Measurements from ENCODE around the gene PABPC1L. TPM values are rescaled to one million over a fixed set of nuclear protein-coding genes. Genes with fewer than 3 reads are reported as not detected.

The PABPC1L gene
- total and polyA plus RNA-seq, 2 of the 13 experiments (the other 11 are each of a cell fraction or from before 2014, with no cell fraction given): 30.8 to 252 TPM

GRCh38 chr20:44909872-44910689 is at the start of gene PABPC1L (continued):
- TF ChIP-seq ZNF282 (IDR thresholded peaks at IDR 0.05; ENCODE audit: partially characterized antibody): no peak
- TF ChIP-seq ZKSCAN5 (CRISPR knock-in tag; IDR thresholded peaks at IDR 0.05): no peak
- peak; percentile 48 for TF ChIP-seq SRSF1 (optimal IDR thresholded peaks at IDR 0.05; ENCODE audit: low read depth, low read length)
- TF ChIP-seq PRMT3 (CRISPR knock-in tag; IDR thresholded peaks at IDR 0.05; ENCODE audit: borderline replicate concordance, low read depth): no peak; the same call in 1 of the 2 replicates
- TF ChIP-seq RORA (CRISPR knock-in tag; IDR thresholded peaks at IDR 0.05): no peak
- TF ChIP-seq ZNF24 (IDR thresholded peaks at IDR 0.05): no peak
- no peak for TF ChIP-seq ZNF678 (CRISPR knock-in tag; IDR thresholded peaks at IDR 0.05)
- no peak for TF ChIP-seq SMAD9 (CRISPR knock-in tag; IDR thresholded peaks at IDR 0.05)
- peak; percentile 59; the same call in 1 of the 2 replicates for TF ChIP-seq ZNF160 (CRISPR knock-in tag; IDR thresholded peaks at IDR 0.05)
- TF ChIP-seq CREBL2 (CRISPR knock-in tag; IDR thresholded peaks at IDR 0.05; ENCODE audit: borderline replicate concordance): no peak; the same call in 1 of the 2 replicates
- TF ChIP-seq ZNF263 (CRISPR knock-in tag; IDR thresholded peaks at IDR 0.05): 0 out of 2 replicates have a peak, but pooled peaks have one; percentile 24
- no peak for TF ChIP-seq ZNF260 (CRISPR knock-in tag; IDR thresholded peaks at IDR 0.05; ENCODE audit: borderline replicate concordance, low read depth)
- no peak for TF ChIP-seq MBNL3 (CRISPR knock-in tag; conservative IDR thresholded peaks at IDR 0.05)
- TF ChIP-seq ZBTB7B (CRISPR knock-in tag; IDR thresholded peaks at IDR 0.05): peak; percentile 84; the same call in 1 of the 2 replicates
- TF ChIP-seq ZFP62 (CRISPR knock-in tag; IDR thresholded peaks at IDR 0.05): no peak
- no peak for TF ChIP-seq HMGA1 (CRISPR knock-in tag; conservative IDR thresholded peaks at IDR 0.05)
- TF ChIP-seq ZNF615 (CRISPR knock-in tag; IDR thresholded peaks at IDR 0.05; ENCODE audit: borderline replicate concordance): 0 out of 2 replicates have a peak, but pooled peaks have one; percentile 40
- TF ChIP-seq MXI1 (IDR thresholded peaks at IDR 0.05; ENCODE audit: borderline replicate concordance, low read depth, low read length): peak; percentile 61; the same call in 2 of the 3 replicates
- peak; percentile 61; the same call in 1 of the 2 replicates for TF ChIP-seq ZNF563 (CRISPR knock-in tag; IDR thresholded peaks at IDR 0.05)
- TF ChIP-seq TAF1 (CRISPR knock-in tag; IDR thresholded peaks at IDR 0.05): peak; percentile 84
- TF ChIP-seq BATF2 (CRISPR knock-in tag; IDR thresholded peaks at IDR 0.05): peak; percentile 87; the same call in 1 of the 2 replicates
- TF ChIP-seq CHD4 (IDR thresholded peaks at IDR 0.05; ENCODE audit: borderline replicate concordance, low read length): no peak
- peak; percentile 82 for TF ChIP-seq POGK (CRISPR knock-in tag; conservative IDR thresholded peaks at IDR 0.05)
- TF ChIP-seq DNMT3B (CRISPR knock-in tag; conservative IDR thresholded peaks at IDR 0.05): no peak
- no peak for TF ChIP-seq U2AF1 (optimal IDR thresholded peaks at IDR 0.05; ENCODE audit: low read depth, low read length)
- peak; percentile 94 for TF ChIP-seq GABPB1 (CRISPR knock-in tag; IDR thresholded peaks at IDR 0.05)
- TF ChIP-seq ZNF850 (CRISPR knock-in tag; conservative IDR thresholded peaks at IDR 0.05): peak; percentile 11; the same call in 1 of the 2 replicates
- TF ChIP-seq ZNF224 (CRISPR knock-in tag; IDR thresholded peaks at IDR 0.05): peak; percentile 88; the same call in 1 of the 2 replicates
- no peak for TF ChIP-seq SMARCC2 (IDR thresholded peaks at IDR 0.05)
- peak; percentile 32; the same call in 1 of the 2 replicates for TF ChIP-seq SIX4 (CRISPR knock-in tag; IDR thresholded peaks at IDR 0.05)

Data from HepG2 (cell line).